MM.1S (cell line): Measurements from ENCODE around the gene DCLK2.

Source experiments
- EZH2 ChIP-seq: fragments of 300-600 bp; sonication (generic); optimal IDR thresholded peaks from 2 replicates; pipeline ENCODE3; 2017; ENCODE audit warnings: low read depth, mild to moderate bottlenecking, antibody characterized with exemption, low read length, mixed read lengths
- EZH2phosphoT487 ChIP-seq: fragments of 300-600 bp; sonication (generic); IDR thresholded peaks from 2 replicates; pipeline ENCODE4 v1.6.1; 2018; ENCODE audit warnings: antibody characterized with exemption, low read length
- TF ChIP-seq, protein P1 (sequence below): fragments of 300-600 bp; sonication (generic); IDR thresholded peaks from 2 replicates; pipeline ENCODE4 v1.5.1; 2016; ENCODE audit warnings: antibody characterized with exemption, low read length, mixed read lengths

DNA sequence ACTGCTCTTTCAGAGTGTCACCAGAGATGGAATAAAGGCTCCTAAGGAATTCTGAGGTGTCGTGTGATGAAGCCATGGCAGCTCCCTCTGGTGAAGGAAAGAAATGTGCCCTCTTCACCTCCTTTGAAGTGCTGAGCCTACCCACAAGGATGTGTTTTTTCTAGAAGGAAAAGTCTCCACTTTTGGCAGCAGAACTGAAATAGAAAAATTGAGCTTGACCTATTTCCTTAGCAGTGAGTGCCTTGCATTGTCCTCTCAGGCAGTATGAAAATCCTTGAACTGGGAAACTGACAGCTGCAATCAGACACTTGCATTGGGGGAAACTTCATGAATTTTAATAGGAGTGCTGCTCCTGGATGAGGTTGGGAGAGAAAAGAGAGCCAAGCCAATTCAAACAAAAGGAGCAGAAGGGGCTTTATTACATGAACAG, 95.2 kb downstream of the DCLK2 start:
- TF ChIP-seq, protein P1, sequence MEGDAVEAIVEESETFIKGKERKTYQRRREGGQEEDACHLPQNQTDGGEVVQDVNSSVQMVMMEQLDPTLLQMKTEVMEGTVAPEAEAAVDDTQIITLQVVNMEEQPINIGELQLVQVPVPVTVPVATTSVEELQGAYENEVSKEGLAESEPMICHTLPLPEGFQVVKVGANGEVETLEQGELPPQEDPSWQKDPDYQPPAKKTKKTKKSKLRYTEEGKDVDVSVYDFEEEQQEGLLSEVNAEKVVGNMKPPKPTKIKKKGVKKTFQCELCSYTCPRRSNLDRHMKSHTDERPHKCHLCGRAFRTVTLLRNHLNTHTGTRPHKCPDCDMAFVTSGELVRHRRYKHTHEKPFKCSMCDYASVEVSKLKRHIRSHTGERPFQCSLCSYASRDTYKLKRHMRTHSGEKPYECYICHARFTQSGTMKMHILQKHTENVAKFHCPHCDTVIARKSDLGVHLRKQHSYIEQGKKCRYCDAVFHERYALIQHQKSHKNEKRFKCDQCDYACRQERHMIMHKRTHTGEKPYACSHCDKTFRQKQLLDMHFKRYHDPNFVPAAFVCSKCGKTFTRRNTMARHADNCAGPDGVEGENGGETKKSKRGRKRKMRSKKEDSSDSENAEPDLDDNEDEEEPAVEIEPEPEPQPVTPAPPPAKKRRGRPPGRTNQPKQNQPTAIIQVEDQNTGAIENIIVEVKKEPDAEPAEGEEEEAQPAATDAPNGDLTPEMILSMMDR, result no peak
- TF ChIP-seq EZH2 (no peak), EZH2phosphoT487 (no peak)
